Cortex of kidney (tissue), 1 donor: Measurements from ENCODE around the gene MTCL3.

ENCODE experiments used
- DNase-seq: peaks from one replicate; lab custom pipeline; 2025; lab: John Stamatoyannopoulos, UW

MTCL3 gene

GRCh38 chr6:127518710-127519468 lies at the start of gene MTCL3:
MTCL3 (minus strand) TSS chr6:127519335.
- no peak for DNase-seq

GRCh38 chr6:127567476-127567875 lies 48.3 kb upstream of the MTCL3 start:
- no peak for DNase-seq

GRCh38 chr6:127566651-127567050 lies 47.5 kb upstream of the MTCL3 start:
- DNase-seq, result no peak

GRCh38 chr6:127566119-127566518 lies 47.0 kb upstream of the MTCL3 start:
- DNase-seq, result no peak

GRCh38 chr6:127564761-127565160 lies 45.6 kb upstream of the MTCL3 start:
- DNase-seq, result no peak

GRCh38 chr6:127561660-127562059 lies 42.5 kb upstream of the MTCL3 start:
- DNase-seq, result no peak

- no peak for DNase-seq
These were observed 35.4 kb upstream of the MTCL3 start for GRCh38 chr6:127554435-127555006.

GRCh38 chr6:127550403-127550802 lies 31.3 kb upstream of the MTCL3 start:
- no peak for DNase-seq

- no peak for DNase-seq
These were observed 28.9 kb upstream of the MTCL3 start for GRCh38 chr6:127547904-127548649.

- no peak for DNase-seq
These were observed 28.1 kb upstream of the MTCL3 start for GRCh38 chr6:127547215-127547614.

- no peak for DNase-seq
These were observed 20.1 kb upstream of the MTCL3 start for GRCh38 chr6:127539272-127539671.

GRCh38 chr6:127538750-127539264 lies 19.7 kb upstream of the MTCL3 start:
- no peak for DNase-seq

- no peak for DNase-seq
These were observed 14.6 kb upstream of the MTCL3 start for GRCh38 chr6:127533736-127534135.

GRCh38 chr6:127533011-127533410 lies 13.9 kb upstream of the MTCL3 start:
- no peak for DNase-seq

- DNase-seq, result no peak
These were observed 3.6 kb upstream of the MTCL3 start for GRCh38 chr6:127522714-127523113.

- no peak for DNase-seq
These were observed 931 bp upstream of the MTCL3 start for GRCh38 chr6:127520066-127520465.

- DNase-seq, result no peak
These were observed 292 bp upstream of the MTCL3 start for GRCh38 chr6:127519469-127519785.

- DNase-seq, result no peak
These were observed 885 bp downstream of the MTCL3 start for GRCh38 chr6:127518191-127518709.

GRCh38 chr6:127517693-127518092 lies 1.4 kb downstream of the MTCL3 start:
- DNase-seq, result no peak

- no peak for DNase-seq
These were observed 2.4 kb downstream of the MTCL3 start for GRCh38 chr6:127516662-127517273.

- no peak for DNase-seq
These were observed 3.1 kb downstream of the MTCL3 start for GRCh38 chr6:127515794-127516661.
